ENCODE data around the gene TCERG1.

GRCh38 chr5:146440353-146440752 is 6.8 kb upstream of the TCERG1 start:
- no peak for TF ChIP-seq POLR2A (IDR thresholded peaks at IDR 0.05; ENCODE audit: low read depth)
- TF ChIP-seq CTCF (IDR thresholded peaks at IDR 0.05) = no peak

Data from esophagus muscularis mucosa (tissue), 3 donors.